Colonic mucosa (tissue), 4 donors: Measurements from ENCODE around the gene CD93. TPM values are rescaled to one million over a fixed set of nuclear protein-coding genes. Genes with fewer than 3 reads are reported as not detected.

Experiments
- DNase-seq: peaks from one replicate; pipeline ENCODE4 v3.0.0-alpha.2; 2020
- H3K27ac ChIP-seq: fragments of 200-600 bp; one replicate; pipeline ENCODE4 v1.8.0; 2021
- H3K27me3 ChIP-seq: fragments of 200-600 bp; one replicate; pipeline ENCODE4 v1.8.0; 2021
- H3K36me3 ChIP-seq: fragments of 200-600 bp; one replicate; pipeline ENCODE4 v1.8.0; 2021
- H3K4me1 ChIP-seq: fragments of 200-600 bp; one replicate; pipeline ENCODE4 v1.8.0; 2021; ENCODE audit warnings: mild to moderate bottlenecking
- H3K4me3 ChIP-seq: fragments of 200-600 bp; one replicate; pipeline ENCODE4 v1.8.0; 2021
- H3K9ac ChIP-seq, 2 donors: one replicate each; pipeline ENCODE4 v1.7.0; 2013; ENCODE audit warnings: control low read depth in 2 of 2, low read depth in 2 of 2, low read length in 2 of 2
- H3K9me3 ChIP-seq: fragments of 200-600 bp; one replicate; pipeline ENCODE4 v1.8.0; 2021
- CTCF ChIP-seq: fragments of 200-600 bp; IDR thresholded peaks from one replicate; pipeline ENCODE4 v1.8.0; 2022; ENCODE audit warnings: antibody characterized with exemption, mild to moderate bottlenecking
- intact Hi-C: fragments of 100-400 bp; cut with DNase I; formaldehyde crosslinking; loops from one replicate; pipeline ENCODE4 v1.14.1; 2022
- total RNA-seq, 2 donors: library from RNA; stranded (reverse); fragmentation: NEBNext Ultra II Directional in 1 of 2; extraction: Animal tissue kit (Norgen Biotek cat#: 25700) in 1 of 2; gene quantifications; one replicate each; pipeline ENCODE4 v1.2.1, GENCODE V29; 2021
- donor health status: healthy.
- donor health status: DM: no; HTN: no; CAD: no.
- donor health status: DM: no; HTN: no; CAD: no.

CD93 gene
- 10 to 100 TPM in 1 of 2 donors, 1 to 10 TPM in 1; 5.3 to 20.3 TPM for total RNA-seq

- Histone ChIP-seq H3K27me3 (no peaks in the 10 kb centered on the region), H3K4me3 (peak within 1 kb of the TSS; percentile 15), H3K27ac (peak within 1 kb of the TSS; percentile 61), H3K9me3 (no peaks in the 10 kb centered on the region), H3K4me1 (no peaks in the 10 kb centered on the region), H3K36me3 (no peaks in the 10 kb centered on the region), H3K9ac (peak within 1 kb of the TSS in 1 of 2 donors; percentile 4)
- no peak for TF ChIP-seq CTCF
- intact Hi-C loops, result no loop called here
- no peak for DNase-seq
Measured at GRCh38 chr20:23086056-23086566, at the start of gene CD93. Gene CD93, minus strand, starts transcription at chr20:23086324. Its CDS starts 132 bp downstream, at chr20:23086192.

GRCh38 chr20:23133560-23133998 lies 47.5 kb upstream of the CD93 start:
- no peak for TF ChIP-seq CTCF
- Histone ChIP-seq H3K4me1 (no peaks in the 10 kb centered on the region), H3K27me3 (no peaks in the 10 kb centered on the region), H3K27ac (no peak overlapping the region), H3K4me3 (no peak overlapping the region), H3K9ac (no peak overlapping the region), H3K36me3 (no peaks in the 10 kb centered on the region), H3K9me3 (no peaks in the 10 kb centered on the region)
- no peak for DNase-seq
- intact Hi-C loops, result no loop called here

DNA sequence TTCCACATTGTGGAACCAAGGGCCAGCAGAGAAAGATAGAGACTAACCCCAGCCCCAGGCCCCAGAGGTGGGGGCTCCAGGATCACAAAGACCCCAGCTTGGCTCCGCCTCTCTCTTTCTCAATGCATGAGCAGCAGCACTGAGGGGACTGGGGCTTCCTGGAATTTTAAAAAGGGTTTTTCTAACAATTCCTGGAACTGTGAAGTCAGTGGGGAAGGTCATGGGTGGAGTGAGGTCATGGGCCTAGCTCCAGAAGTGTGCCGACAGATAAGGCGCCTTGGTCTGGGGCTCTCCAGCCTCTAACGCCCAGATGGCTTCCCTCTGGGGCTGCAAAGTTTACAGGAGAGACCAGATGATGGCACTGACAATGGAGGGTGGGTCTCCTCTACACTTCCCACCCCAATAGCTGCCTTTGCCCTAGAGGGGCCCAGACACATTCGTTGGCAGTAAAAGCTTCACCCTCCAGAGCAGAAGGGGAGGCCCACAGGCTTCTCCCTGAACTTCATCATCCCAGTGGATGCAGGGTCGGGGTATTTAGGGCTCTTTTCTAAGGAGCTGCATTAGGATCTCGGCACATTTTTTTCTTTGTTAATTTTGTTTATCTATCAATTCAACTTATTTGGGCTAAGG lies 46.9 kb upstream of the CD93 start:
- H3K9me3 ChIP-seq, result no peaks in the 10 kb centered on the region
- peak overlapping the region in 1 of 2 donors; percentile 6 for H3K9ac ChIP-seq
- intact Hi-C loops, result no loop called here
- H3K27ac ChIP-seq, result no peak overlapping the region
- no peak for DNase-seq
- H3K27me3 ChIP-seq, result no peaks in the 10 kb centered on the region
- H3K4me1 ChIP-seq, result no peaks in the 10 kb centered on the region
- H3K4me3 ChIP-seq, result no peak overlapping the region
- H3K36me3 ChIP-seq, result no peaks in the 10 kb centered on the region
- no peak for TF ChIP-seq CTCF

GRCh38 chr20:23132293-23132929 lies 46.3 kb upstream of the CD93 start:
- H3K9me3 ChIP-seq, result no peaks in the 10 kb centered on the region
- intact Hi-C loops, result no loop called here
- no peak for DNase-seq

DNA sequence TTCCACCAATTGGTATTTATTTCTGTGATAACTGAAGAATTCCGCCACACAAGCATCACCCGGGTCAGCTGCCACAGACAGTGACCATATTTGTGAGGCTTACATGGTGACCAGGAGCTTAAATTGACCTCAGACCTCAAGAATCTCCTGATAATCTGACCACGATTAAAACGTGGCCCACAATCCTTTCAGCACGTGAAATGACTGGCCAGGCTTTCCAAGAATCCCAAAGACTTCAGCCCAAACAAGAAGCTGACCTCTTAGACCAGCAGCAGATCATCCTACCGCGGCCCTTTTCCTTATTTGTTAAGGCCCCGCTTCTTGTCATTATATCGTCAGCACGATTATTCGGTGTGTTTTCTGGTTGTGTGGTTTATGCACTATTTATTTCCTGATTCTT lies 45.6 kb upstream of the CD93 start:
- no peak overlapping the region for H3K4me3 ChIP-seq
- H3K27ac ChIP-seq, result no peak overlapping the region
- no peak overlapping the region for H3K9ac ChIP-seq
- H3K27me3 ChIP-seq, result no peaks in the 10 kb centered on the region
- H3K9me3 ChIP-seq, result no peaks in the 10 kb centered on the region
- no peaks in the 10 kb centered on the region for H3K4me1 ChIP-seq
- TF ChIP-seq CTCF, result no peak
- no peak for DNase-seq
- H3K36me3 ChIP-seq, result no peaks in the 10 kb centered on the region
- intact Hi-C loops, result no loop called here

More at GRCh38 chr20:23132293-23132929, 46.3 kb upstream of the CD93 start:
- H3K4me3 ChIP-seq, result no peak overlapping the region
- H3K4me1 ChIP-seq, result no peaks in the 10 kb centered on the region
- no peak for TF ChIP-seq CTCF
- H3K27ac ChIP-seq, result no peak overlapping the region
- no peaks in the 10 kb centered on the region for H3K27me3 ChIP-seq
- H3K9ac ChIP-seq, result no peak overlapping the region
- no peaks in the 10 kb centered on the region for H3K36me3 ChIP-seq
